NT2/D1 (cell line): ENCODE measurements around the gene CYP2S1.

ENCODE experiments used
- SUZ12 ChIP-seq: IDR thresholded peaks from 2 replicates; pipeline ENCODE4 v1.6.1; 2011; ENCODE audit not compliant: insufficient read length, insufficient read depth; ENCODE audit errors: extremely low read depth
- ZNF274 ChIP-seq: IDR thresholded peaks from 2 replicates; pipeline ENCODE4 v1.6.1; 2011; ENCODE audit warnings: mild to moderate bottlenecking, low read depth, low read length

GRCh38 chr19:41241859-41242258, 48.8 kb downstream of the CYP2S1 start:
- TF ChIP-seq ZNF274 (no peak), SUZ12 (no peak)
